NCI-H2227 (cell line): Measurements from ENCODE around the gene TMPRSS9.
"Not testable (repeated sequence)": the region's sequence is repeated elsewhere in the genome, so short reads cannot be mapped to it uniquely, and the experiment has no call there.

Source experiments
- DNase-seq: peaks from one replicate; lab custom pipeline; 2025; ENCODE audit not compliant: unreplicated experiment; lab: John Stamatoyannopoulos, UW

The TMPRSS9 gene

GRCh38 chr19:2416321-2417097 is 56.4 kb downstream of the TMPRSS9 start:
- DNase-seq = no peak

GRCh38 chr19:2417436-2417835 is 57.4 kb downstream of the TMPRSS9 start:
- DNase-seq = not testable (repeated sequence)

- no peak for DNase-seq
Observed at GRCh38 chr19:2417881-2418406, 57.9 kb downstream of the TMPRSS9 start.

GRCh38 chr19:2419754-2420153 is 59.7 kb downstream of the TMPRSS9 start:
- no peak for DNase-seq

GRCh38 chr19:2420490-2420889 is 60.4 kb downstream of the TMPRSS9 start:
- DNase-seq = no peak

GRCh38 chr19:2421581-2422306 is 61.7 kb downstream of the TMPRSS9 start:
- DNase-seq = no peak

- DNase-seq = no peak
Observed at GRCh38 chr19:2423071-2423914, 63.2 kb downstream of the TMPRSS9 start.

- DNase-seq = no peak
Observed at GRCh38 chr19:2423915-2424685, 64.0 kb downstream of the TMPRSS9 start.

- DNase-seq = no peak
Observed at GRCh38 chr19:2424686-2425621, 64.9 kb downstream of the TMPRSS9 start.

- DNase-seq = no peak
Observed at GRCh38 chr19:2425622-2426581, 65.8 kb downstream of the TMPRSS9 start.

GRCh38 chr19:2426611-2427428 is 66.8 kb downstream of the TMPRSS9 start:
- peak; percentile 56 for DNase-seq

GRCh38 chr19:2427429-2428320 is 67.6 kb downstream of the TMPRSS9 start, which contains the start of gene TIMM13:
Gene TIMM13, minus strand, starts transcription at chr19:2427586. Its CDS starts 53 bp downstream, at chr19:2427533.
- peak; percentile 96 for DNase-seq

- peak; percentile 49 for DNase-seq
Observed at GRCh38 chr19:2428321-2428690, 68.2 kb downstream of the TMPRSS9 start.

- no peak for DNase-seq
Observed at GRCh38 chr19:2428756-2429711, 69.0 kb downstream of the TMPRSS9 start.

GRCh38 chr19:2429917-2430535 is 70.0 kb downstream of the TMPRSS9 start:
- no peak for DNase-seq
